Measurements from ENCODE around the gene PHAF1. TPM values are rescaled to one million over a fixed set of nuclear protein-coding genes. Genes with fewer than 3 reads are reported as not detected.

PHAF1 gene
- total and polyA plus RNA-seq, 9 of the 15 experiments (the other 6 are each of a cell fraction or from before 2014, with no cell fraction given) = 5.1 to 25.4 (median 13.8) TPM

DNA sequence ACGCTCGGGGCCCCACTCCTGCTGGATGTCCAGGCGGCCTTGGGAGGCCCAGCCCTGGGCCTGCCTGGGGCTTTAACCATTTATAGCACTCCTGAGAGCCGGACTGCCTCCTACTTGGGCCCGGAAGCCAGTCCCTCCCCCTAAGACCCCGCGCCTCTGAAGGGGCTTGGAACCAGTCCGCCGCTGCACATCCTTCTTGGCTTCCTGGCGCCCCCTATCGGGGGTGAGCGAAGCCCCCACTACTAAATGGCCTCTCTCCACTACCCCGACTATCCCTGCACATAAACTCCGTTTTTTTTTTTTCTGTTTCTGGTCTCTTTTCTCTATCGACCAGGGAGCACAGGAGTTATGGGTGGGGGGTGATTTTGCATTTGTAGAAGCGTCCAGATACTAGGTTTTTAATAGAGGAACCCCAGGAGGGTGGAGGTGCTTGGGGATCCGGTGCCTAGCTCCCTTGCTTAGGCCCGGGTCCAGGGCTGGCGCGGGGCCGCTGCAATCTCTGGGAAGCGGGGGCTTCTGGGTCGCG lies 60.0 kb downstream of the PHAF1 start (continued):
- TF ChIP-seq POLR3A (IDR thresholded peaks at IDR 0.05; ENCODE audit: borderline replicate concordance, extremely low read depth, insufficient read depth, insufficient read length) (no peak), ZNF408 (CRISPR knock-in tag; IDR thresholded peaks at IDR 0.05; ENCODE audit: low read depth) (no peak), POLR2H (tag; IDR thresholded peaks at IDR 0.05; ENCODE audit: low read depth) (no peak), RAD21 (CRISPR knock-in tag; conservative IDR thresholded peaks at IDR 0.05 in 1 of 2, IDR thresholded peaks at IDR 0.05 in 1 of 2) (peak in 1 of 2 experiments; percentile 34; a peak in 2 of 4 replicates), SMC3 (conservative IDR thresholded peaks at IDR 0.05; ENCODE audit: insufficient read depth, low read depth, low read length) (peak; percentile 20; the same call in 1 of the 2 replicates), GABPB2 (CRISPR knock-in tag; conservative IDR thresholded peaks at IDR 0.05) (no peak), PHF8 (IDR thresholded peaks at IDR 0.05; ENCODE audit: borderline replicate concordance, low read length) (no peak), YBX1 (IDR thresholded peaks at IDR 0.05) (no peak), ZC3H8 (IDR thresholded peaks at IDR 0.05) (no peak), TCF3 (CRISPR knock-in tag; IDR thresholded peaks at IDR 0.05) (no peak), STAT5A (IDR thresholded peaks at IDR 0.05; ENCODE audit: borderline replicate concordance, low read length) (no peak), RBFOX2 (IDR thresholded peaks at IDR 0.05; ENCODE audit: low read depth, low read length) (no peak), POLR2A (conservative IDR thresholded peaks at IDR 0.05) (no peak), SP1 (CRISPR knock-in tag; IDR thresholded peaks at IDR 0.05) (no peak), CREB3L1 (IDR thresholded peaks at IDR 0.05; ENCODE audit: borderline replicate concordance, low read depth) (no peak), C11orf30 (IDR thresholded peaks at IDR 0.05; ENCODE audit: low read depth) (no peak), SIN3A (IDR thresholded peaks at IDR 0.05; ENCODE audit: borderline replicate concordance in 2 of 2, control insufficient read depth in 1 of 2, low read depth in 2 of 2, low read length in 2 of 2) (no peak), GTF2E2 (tag; IDR thresholded peaks at IDR 0.05) (no peak)
- TF ChIP-seq, protein P1, sequence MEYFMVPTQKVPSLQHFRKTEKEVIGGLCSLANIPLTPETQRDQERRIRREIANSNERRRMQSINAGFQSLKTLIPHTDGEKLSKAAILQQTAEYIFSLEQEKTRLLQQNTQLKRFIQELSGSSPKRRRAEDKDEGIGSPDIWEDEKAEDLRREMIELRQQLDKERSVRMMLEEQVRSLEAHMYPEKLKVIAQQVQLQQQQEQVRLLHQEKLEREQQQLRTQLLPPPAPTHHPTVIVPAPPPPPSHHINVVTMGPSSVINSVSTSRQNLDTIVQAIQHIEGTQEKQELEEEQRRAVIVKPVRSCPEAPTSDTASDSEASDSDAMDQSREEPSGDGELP (CRISPR knock-in tag; IDR thresholded peaks at IDR 0.05; ENCODE audit: borderline replicate concordance) = no peak
- TF ChIP-seq, protein P2, sequence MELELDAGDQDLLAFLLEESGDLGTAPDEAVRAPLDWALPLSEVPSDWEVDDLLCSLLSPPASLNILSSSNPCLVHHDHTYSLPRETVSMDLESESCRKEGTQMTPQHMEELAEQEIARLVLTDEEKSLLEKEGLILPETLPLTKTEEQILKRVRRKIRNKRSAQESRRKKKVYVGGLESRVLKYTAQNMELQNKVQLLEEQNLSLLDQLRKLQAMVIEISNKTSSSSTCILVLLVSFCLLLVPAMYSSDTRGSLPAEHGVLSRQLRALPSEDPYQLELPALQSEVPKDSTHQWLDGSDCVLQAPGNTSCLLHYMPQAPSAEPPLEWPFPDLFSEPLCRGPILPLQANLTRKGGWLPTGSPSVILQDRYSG (tag; conservative IDR thresholded peaks at IDR 0.05; ENCODE audit: low read depth) = no peak
- TF ChIP-seq, protein P3, sequence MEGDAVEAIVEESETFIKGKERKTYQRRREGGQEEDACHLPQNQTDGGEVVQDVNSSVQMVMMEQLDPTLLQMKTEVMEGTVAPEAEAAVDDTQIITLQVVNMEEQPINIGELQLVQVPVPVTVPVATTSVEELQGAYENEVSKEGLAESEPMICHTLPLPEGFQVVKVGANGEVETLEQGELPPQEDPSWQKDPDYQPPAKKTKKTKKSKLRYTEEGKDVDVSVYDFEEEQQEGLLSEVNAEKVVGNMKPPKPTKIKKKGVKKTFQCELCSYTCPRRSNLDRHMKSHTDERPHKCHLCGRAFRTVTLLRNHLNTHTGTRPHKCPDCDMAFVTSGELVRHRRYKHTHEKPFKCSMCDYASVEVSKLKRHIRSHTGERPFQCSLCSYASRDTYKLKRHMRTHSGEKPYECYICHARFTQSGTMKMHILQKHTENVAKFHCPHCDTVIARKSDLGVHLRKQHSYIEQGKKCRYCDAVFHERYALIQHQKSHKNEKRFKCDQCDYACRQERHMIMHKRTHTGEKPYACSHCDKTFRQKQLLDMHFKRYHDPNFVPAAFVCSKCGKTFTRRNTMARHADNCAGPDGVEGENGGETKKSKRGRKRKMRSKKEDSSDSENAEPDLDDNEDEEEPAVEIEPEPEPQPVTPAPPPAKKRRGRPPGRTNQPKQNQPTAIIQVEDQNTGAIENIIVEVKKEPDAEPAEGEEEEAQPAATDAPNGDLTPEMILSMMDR (IDR thresholded peaks at IDR 0.05 in 2 of 3, conservative IDR thresholded peaks at IDR 0.05 in 1 of 3; ENCODE audit: insufficient read depth in 2 of 3, low read depth in 1 of 3, low read length in 3 of 3) = peak; percentile 65 to 82 (median 73)

Measured in K562 (cell line).